Hepatocyte (in vitro differentiated cells): ENCODE data around the gene RDH5.

Experiments used
- CTCF ChIP-seq: fragments of 200-600 bp; sonication (generic); IDR thresholded peaks from 2 replicates; pipeline ENCODE4 v1.5.1; 2016; ENCODE audit warnings: antibody characterized with exemption, mild to moderate bottlenecking; ENCODE audit not compliant: poor library complexity
- EZH2phosphoT487 ChIP-seq: fragments of 200-600 bp; sonication (generic); IDR thresholded peaks from one replicate; pipeline ENCODE4 v1.6.1; 2018; ENCODE audit warnings: antibody characterized with exemption, mild to moderate bottlenecking, low read depth, moderate library complexity; ENCODE audit not compliant: unreplicated experiment, severe bottlenecking

GRCh38 chr12:55687746-55688145 is 32.4 kb upstream of the RDH5 start:
- TF ChIP-seq CTCF, result no peak
- TF ChIP-seq EZH2phosphoT487, result no peak
